K562 (cell line): ENCODE data around the gene NFE2. TPM values are rescaled to one million over a fixed set of nuclear protein-coding genes. Genes with fewer than 3 reads are reported as not detected.

Experiments
- ARID2 ChIP-seq: fragments of 450-650 bp; IDR thresholded peaks from 2 replicates; pipeline ENCODE4 v1.6.1; 2017; ENCODE audit warnings: antibody characterized with exemption, mild to moderate bottlenecking
- ESRRB ChIP-seq: fragments of 250-450 bp; sonication (Bioruptor Pico); IDR thresholded peaks from 2 replicates; pipeline ENCODE4 v1.5.0; 2020; ENCODE audit warnings: mild to moderate bottlenecking, moderate library complexity, borderline replicate concordance
- FOXA1 ChIP-seq: fragments of 450-650 bp; IDR thresholded peaks from 2 replicates; pipeline ENCODE4 v1.6.1; 2016; ENCODE audit warnings: mild to moderate bottlenecking, borderline replicate concordance
- GABPB1 ChIP-seq: sonication (generic); formaldehyde crosslinking; IDR thresholded peaks from 2 replicates; pipeline ENCODE4 v1.8.0; 2022; ENCODE audit warnings: mild to moderate bottlenecking, missing genetic modification reagents
- HDGF ChIP-seq: fragments of 450-650 bp; IDR thresholded peaks from 2 replicates; pipeline ENCODE4 v1.6.1; 2016
- JUNB ChIP-seq: fragments of 450-650 bp; formaldehyde crosslinking; conservative IDR thresholded peaks from 2 replicates; pipeline ENCODE4 v1.4.0; 2020; ENCODE audit warnings: mild to moderate bottlenecking
- RBBP5 ChIP-seq: fragments of 200-600 bp; sonication (generic); IDR thresholded peaks from 2 replicates; pipeline ENCODE4 v1.6.1; 2012; ENCODE audit warnings: borderline replicate concordance, mild to moderate bottlenecking, low read length, control low read depth, inconsistent platforms; ENCODE audit not compliant: insufficient read depth, poor library complexity, severe bottlenecking
- TEAD1 ChIP-seq, 2 experiments: fragments of 450-650 bp in 1 of 2; sonication (generic) in 1 of 2; formaldehyde crosslinking; IDR thresholded peaks; 2 replicates each; pipeline versions ENCODE4 v1.4.0 to v1.8.0; 2020 to 2022; ENCODE audit warnings: mild to moderate bottlenecking in 2 of 2, missing genetic modification reagents in 1 of 2
- ZNF408 ChIP-seq: fragments of 250-450 bp; sonication (Bioruptor Pico); IDR thresholded peaks from 2 replicates; pipeline ENCODE4 v1.4.0; 2020; ENCODE audit warnings: low read depth, mild to moderate bottlenecking, moderate library complexity
- polyA plus RNA-seq, 8 experiments: library from polyadenylated mRNA; depleted of rRNA in 4 of 8; stranded (reverse) in 5 of 8; unstranded in 3 of 8; fragments of >200 nt; fragmentation: Nextera tagmentation in 2 of 8; fragmentation: Illumina TruSeq in 1 of 8; extraction: Ambion mirVana in 2 of 8; extraction: Trizol in 1 of 8; gene quantifications; 2 replicates each; pipeline versions ENCODE4 v1.2.1 to v1.2.3, GENCODE V29; 2011 to 2014; ENCODE audit warnings: inconsistent platforms in 1 of 8, missing spikeins in 1 of 8
- total RNA-seq, 7 experiments: library from RNA; depleted of rRNA in 6 of 7; stranded (reverse); fragments of >200 nt in 6 of 7; fragmentation: Illumina TruSeq in 2 of 7; extraction: Trizol in 2 of 7; gene quantifications; 2 replicates each; pipeline versions ENCODE4 v1.2.1 to v1.2.3, GENCODE V29; 2011 to 2021; ENCODE audit warnings: low replicate concordance in 1 of 7
- TF ChIP-seq, protein P1 (sequence below): sonication (generic); formaldehyde crosslinking; IDR thresholded peaks from 2 replicates; pipeline ENCODE4 v1.8.0; 2023; ENCODE audit warnings: missing genetic modification reagents, mild to moderate bottlenecking, borderline replicate concordance
- TF ChIP-seq, protein P2 (sequence below): fragments of 200-800 bp; sonication (Bioruptor generic); IDR thresholded peaks from 2 replicates; pipeline ENCODE4 v1.6.1; 2017; ENCODE audit warnings: missing genetic modification characterization, missing compliant biosample characterization
- TF ChIP-seq, protein P3 (sequence below), 2 experiments: fragments of 150-350 bp in 1 of 2; IDR thresholded peaks; 2 replicates each; pipeline ENCODE4 v1.6.1; 2012 to 2016; ENCODE audit warnings: low read depth in 2 of 2, low read length in 2 of 2, mild to moderate bottlenecking in 1 of 2, moderate library complexity in 1 of 2
- TF ChIP-seq, protein P4 (sequence below): sonication (generic); formaldehyde crosslinking; IDR thresholded peaks from 2 replicates; pipeline ENCODE4 v1.8.0; 2022; ENCODE audit warnings: mild to moderate bottlenecking, missing genetic modification reagents

NFE2 gene
- total and polyA plus RNA-seq, 9 of the 15 experiments (the other 6 are each of a cell fraction or from before 2014, with no cell fraction given) = 12.3 to 282 (median 208) TPM

DNA sequence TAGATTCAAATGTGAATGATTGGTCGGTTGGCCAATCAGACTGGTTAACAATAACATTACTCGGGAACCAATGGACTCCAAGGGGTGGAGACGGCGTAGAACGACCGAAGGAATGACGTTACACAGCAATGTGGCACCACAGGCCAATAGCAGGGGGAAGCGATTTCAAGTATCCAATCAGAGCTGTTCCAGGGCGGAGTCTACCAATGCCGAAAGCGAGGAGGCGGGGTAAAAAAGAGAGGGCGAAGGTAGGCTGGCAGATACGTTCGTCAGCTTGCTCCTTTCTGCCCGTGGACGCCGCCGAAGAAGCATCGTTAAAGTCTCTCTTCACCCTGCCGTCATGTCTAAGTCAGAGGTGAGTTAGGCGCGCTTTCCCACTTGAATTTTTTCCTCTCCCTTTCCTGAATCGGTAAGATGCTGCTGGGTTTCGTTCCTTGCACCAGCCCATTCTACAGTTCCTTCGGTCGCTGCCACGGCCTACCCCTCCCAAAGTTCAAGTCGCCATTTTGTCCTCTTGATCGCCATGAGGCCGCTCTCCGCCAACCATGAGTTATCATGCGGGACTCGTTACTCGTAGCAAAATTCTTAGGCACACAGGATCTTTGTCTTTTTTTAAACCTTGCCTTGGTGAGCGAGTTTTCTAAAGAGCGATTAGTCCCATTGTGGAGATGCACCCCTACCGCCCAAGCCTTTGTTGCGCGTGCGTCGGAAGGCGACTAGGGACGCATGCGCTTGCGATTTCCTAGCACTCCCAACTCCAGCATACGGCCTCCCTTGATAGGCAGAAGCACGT is 20.2 kb downstream of the NFE2 start, which contains the start of gene HNRNPA1 (continued):
- TF ChIP-seq, protein P1, sequence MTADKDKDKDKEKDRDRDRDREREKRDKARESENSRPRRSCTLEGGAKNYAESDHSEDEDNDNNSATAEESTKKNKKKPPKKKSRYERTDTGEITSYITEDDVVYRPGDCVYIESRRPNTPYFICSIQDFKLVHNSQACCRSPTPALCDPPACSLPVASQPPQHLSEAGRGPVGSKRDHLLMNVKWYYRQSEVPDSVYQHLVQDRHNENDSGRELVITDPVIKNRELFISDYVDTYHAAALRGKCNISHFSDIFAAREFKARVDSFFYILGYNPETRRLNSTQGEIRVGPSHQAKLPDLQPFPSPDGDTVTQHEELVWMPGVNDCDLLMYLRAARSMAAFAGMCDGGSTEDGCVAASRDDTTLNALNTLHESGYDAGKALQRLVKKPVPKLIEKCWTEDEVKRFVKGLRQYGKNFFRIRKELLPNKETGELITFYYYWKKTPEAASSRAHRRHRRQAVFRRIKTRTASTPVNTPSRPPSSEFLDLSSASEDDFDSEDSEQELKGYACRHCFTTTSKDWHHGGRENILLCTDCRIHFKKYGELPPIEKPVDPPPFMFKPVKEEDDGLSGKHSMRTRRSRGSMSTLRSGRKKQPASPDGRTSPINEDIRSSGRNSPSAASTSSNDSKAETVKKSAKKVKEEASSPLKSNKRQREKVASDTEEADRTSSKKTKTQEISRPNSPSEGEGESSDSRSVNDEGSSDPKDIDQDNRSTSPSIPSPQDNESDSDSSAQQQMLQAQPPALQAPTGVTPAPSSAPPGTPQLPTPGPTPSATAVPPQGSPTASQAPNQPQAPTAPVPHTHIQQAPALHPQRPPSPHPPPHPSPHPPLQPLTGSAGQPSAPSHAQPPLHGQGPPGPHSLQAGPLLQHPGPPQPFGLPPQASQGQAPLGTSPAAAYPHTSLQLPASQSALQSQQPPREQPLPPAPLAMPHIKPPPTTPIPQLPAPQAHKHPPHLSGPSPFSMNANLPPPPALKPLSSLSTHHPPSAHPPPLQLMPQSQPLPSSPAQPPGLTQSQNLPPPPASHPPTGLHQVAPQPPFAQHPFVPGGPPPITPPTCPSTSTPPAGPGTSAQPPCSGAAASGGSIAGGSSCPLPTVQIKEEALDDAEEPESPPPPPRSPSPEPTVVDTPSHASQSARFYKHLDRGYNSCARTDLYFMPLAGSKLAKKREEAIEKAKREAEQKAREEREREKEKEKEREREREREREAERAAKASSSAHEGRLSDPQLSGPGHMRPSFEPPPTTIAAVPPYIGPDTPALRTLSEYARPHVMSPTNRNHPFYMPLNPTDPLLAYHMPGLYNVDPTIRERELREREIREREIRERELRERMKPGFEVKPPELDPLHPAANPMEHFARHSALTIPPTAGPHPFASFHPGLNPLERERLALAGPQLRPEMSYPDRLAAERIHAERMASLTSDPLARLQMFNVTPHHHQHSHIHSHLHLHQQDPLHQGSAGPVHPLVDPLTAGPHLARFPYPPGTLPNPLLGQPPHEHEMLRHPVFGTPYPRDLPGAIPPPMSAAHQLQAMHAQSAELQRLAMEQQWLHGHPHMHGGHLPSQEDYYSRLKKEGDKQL (CRISPR knock-in tag) = no peak
- TF ChIP-seq, protein P2, sequence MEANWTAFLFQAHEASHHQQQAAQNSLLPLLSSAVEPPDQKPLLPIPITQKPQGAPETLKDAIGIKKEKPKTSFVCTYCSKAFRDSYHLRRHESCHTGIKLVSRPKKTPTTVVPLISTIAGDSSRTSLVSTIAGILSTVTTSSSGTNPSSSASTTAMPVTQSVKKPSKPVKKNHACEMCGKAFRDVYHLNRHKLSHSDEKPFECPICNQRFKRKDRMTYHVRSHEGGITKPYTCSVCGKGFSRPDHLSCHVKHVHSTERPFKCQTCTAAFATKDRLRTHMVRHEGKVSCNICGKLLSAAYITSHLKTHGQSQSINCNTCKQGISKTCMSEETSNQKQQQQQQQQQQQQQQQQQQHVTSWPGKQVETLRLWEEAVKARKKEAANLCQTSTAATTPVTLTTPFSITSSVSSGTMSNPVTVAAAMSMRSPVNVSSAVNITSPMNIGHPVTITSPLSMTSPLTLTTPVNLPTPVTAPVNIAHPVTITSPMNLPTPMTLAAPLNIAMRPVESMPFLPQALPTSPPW (CRISPR knock-in tag) = peak; percentile 58
- TF ChIP-seq, protein P3, sequence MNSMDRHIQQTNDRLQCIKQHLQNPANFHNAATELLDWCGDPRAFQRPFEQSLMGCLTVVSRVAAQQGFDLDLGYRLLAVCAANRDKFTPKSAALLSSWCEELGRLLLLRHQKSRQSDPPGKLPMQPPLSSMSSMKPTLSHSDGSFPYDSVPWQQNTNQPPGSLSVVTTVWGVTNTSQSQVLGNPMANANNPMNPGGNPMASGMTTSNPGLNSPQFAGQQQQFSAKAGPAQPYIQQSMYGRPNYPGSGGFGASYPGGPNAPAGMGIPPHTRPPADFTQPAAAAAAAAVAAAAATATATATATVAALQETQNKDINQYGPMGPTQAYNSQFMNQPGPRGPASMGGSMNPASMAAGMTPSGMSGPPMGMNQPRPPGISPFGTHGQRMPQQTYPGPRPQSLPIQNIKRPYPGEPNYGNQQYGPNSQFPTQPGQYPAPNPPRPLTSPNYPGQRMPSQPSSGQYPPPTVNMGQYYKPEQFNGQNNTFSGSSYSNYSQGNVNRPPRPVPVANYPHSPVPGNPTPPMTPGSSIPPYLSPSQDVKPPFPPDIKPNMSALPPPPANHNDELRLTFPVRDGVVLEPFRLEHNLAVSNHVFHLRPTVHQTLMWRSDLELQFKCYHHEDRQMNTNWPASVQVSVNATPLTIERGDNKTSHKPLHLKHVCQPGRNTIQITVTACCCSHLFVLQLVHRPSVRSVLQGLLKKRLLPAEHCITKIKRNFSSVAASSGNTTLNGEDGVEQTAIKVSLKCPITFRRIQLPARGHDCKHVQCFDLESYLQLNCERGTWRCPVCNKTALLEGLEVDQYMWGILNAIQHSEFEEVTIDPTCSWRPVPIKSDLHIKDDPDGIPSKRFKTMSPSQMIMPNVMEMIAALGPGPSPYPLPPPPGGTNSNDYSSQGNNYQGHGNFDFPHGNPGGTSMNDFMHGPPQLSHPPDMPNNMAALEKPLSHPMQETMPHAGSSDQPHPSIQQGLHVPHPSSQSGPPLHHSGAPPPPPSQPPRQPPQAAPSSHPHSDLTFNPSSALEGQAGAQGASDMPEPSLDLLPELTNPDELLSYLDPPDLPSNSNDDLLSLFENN (IDR thresholded peaks at IDR 0.05; ENCODE audit: low read depth in 2 of 2, low read length in 2 of 2) = peak in 1 of 2 experiments; percentile 61; a peak in 2 of 4 replicates
- TF ChIP-seq FOXA1 = no peak
- TF ChIP-seq JUNB = no peak
- TF ChIP-seq HDGF = 0 out of 2 replicates have a peak, but pooled peaks have one; percentile 65
- TF ChIP-seq GABPB1 (CRISPR knock-in tag) = peak; percentile 75
- TF ChIP-seq ZNF408 (CRISPR knock-in tag) = no peak
- peak in 1 of 2 experiments; percentile 34; a peak in 3 of 4 replicates for TF ChIP-seq TEAD1 (CRISPR knock-in tag; IDR thresholded peaks at IDR 0.05)
- TF ChIP-seq ARID2 = no peak
- TF ChIP-seq ESRRB = no peak
- TF ChIP-seq RBBP5 = peak; percentile 71
- TF ChIP-seq, protein P4, sequence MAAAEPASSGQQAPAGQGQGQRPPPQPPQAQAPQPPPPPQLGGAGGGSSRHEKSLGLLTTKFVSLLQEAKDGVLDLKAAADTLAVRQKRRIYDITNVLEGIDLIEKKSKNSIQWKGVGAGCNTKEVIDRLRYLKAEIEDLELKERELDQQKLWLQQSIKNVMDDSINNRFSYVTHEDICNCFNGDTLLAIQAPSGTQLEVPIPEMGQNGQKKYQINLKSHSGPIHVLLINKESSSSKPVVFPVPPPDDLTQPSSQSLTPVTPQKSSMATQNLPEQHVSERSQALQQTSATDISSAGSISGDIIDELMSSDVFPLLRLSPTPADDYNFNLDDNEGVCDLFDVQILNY (CRISPR knock-in tag) = 0 out of 2 replicates have a peak, but pooled peaks have one; percentile 71
